T-helper 1 cell treated with Interleukin-12 subunit alpha and Interleukin-12 subunit beta and Interleukin-4 antibody, amounts not matched to agents 30 μg/mL and 1 μg/mL, for 36 hours (primary cell): ENCODE results near the gene TUFM.
"Not testable (repeated sequence)": the region's sequence is repeated elsewhere in the genome, so short reads cannot be mapped to it uniquely, and the experiment has no call there.

Experiments used
- H3K27ac Mint-ChIP-seq: one replicate; pipeline ENCODE4 v1.8.0; 2021; ENCODE audit warnings: mild to moderate bottlenecking, mixed read lengths
- H3K27me3 Mint-ChIP-seq: one replicate; pipeline ENCODE4 v1.8.0; 2021; ENCODE audit warnings: low read depth, mixed read lengths
- H3K36me3 Mint-ChIP-seq: one replicate; pipeline ENCODE4 v1.8.0; 2021; ENCODE audit warnings: low read depth, mixed read lengths
- H3K4me1 Mint-ChIP-seq: one replicate; pipeline ENCODE4 v1.8.0; 2021; ENCODE audit warnings: low read depth, mixed read lengths
- H3K4me3 Mint-ChIP-seq: one replicate; pipeline ENCODE4 v1.8.0; 2021; ENCODE audit warnings: mild to moderate bottlenecking, moderate library complexity, mixed read lengths
- H3K9me3 Mint-ChIP-seq: one replicate; pipeline ENCODE4 v1.8.0; 2021; ENCODE audit warnings: mixed read lengths

Gene TUFM

DNA sequence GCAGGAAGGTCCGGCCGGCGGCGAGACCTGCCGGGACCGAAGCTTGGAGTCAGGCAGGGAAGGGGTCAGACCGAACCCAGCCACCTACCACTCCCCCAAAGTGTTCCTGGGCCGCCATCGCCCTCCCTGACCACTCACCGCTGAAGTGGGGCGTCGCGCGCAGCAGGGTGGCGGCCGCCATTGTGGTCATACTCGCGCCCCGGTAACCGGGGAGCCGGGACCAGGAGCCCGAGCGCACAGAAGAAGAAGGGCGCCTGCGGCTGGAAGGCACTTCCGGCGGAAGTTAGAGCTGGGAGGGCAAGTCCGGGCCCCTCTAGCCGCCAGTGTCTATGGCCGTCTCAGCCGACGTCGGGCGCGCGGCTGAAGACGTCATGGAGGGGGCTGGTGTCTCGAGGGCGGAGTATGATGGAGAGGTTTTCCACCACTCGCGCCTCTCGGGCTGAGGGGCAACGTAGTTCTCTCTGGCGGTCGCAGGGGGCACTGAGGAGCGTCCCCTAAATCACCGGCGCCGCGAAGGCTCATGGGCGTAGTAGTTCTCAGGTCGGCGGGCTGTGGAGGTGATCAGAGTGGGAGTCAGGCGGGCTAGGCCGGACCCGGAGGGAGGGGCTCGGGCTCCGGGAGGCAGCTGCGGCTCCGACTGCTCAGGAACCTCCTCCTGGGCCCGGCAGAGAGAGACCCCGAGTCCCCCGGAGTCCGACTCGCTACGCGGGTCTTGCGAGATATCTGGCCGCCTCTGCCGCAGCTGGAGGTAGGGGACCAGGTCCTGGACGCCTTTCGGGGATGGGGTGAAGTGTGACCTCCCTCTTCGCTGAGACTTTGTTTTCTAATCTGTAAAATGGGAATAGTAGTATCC is at the start of gene TUFM:
Gene TUFM (minus strand): TSS at position 269 of the 853 bp plus-strand sequence. CDS start 79 bp downstream, at position 190.
- Mint-ChIP-seq H3K27ac (peak within 1 kb of the TSS; percentile 94), H3K36me3 (peaks cover 25% of the 10 kb centered on the region), H3K4me1 (peaks cover 23% of the 10 kb centered on the region), H3K9me3 (no peaks in the 10 kb centered on the region), H3K4me3 (peak within 1 kb of the TSS; percentile 95), H3K27me3 (no peaks in the 10 kb centered on the region)

DNA sequence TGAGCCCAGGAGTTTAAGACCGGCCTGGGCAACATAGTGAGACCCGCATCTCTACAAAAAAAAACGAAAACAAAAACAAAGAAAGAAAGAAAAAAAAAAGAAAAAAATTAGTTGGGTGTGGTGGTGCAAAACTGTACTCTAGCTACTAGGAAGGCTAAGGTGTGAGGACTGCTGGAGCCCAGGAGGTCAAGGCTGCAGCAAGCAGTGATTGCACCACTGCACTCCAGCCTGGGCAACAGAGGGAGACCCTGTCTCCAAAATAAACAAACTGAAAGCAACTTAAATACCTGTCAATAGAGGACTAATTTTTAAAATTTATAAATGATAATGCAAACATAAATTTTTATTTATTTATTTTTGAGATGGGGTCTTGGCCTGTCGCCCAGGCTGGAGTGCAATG is 49.5 kb upstream of the TUFM start:
- Mint-ChIP-seq H3K27ac (no peak overlapping the region), H3K9me3 (no peaks in the 10 kb centered on the region), H3K4me3 (no peak overlapping the region), H3K36me3 (no peaks in the 10 kb centered on the region), H3K27me3 (no peaks in the 10 kb centered on the region), H3K4me1 (peaks cover 5% of the 10 kb centered on the region)

DNA sequence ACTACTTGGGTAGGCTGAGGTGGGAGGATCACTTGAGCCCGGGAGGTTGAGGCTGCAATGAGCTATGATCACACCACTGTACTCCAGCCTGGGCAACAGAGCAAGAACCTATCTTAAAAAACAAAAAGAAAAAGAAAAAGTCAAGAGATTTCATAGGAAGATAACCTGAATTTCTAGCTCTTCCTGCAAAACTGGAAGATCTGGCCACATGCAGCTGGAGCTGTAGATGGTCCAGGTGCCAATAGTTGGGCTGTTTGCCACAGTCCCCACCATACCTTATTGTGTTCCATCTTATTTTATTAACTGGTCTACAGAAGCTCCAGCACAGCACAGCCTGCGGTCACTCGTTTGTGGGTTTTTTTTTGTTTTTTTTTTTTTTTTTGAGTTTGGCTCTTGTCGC is 47.1 kb upstream of the TUFM start:
- Mint-ChIP-seq H3K9me3 (no peaks in the 10 kb centered on the region), H3K4me1 (peaks cover 3% of the 10 kb centered on the region), H3K27me3 (no peaks in the 10 kb centered on the region), H3K27ac (no peak overlapping the region), H3K4me3 (no peak overlapping the region), H3K36me3 (no peaks in the 10 kb centered on the region)

DNA sequence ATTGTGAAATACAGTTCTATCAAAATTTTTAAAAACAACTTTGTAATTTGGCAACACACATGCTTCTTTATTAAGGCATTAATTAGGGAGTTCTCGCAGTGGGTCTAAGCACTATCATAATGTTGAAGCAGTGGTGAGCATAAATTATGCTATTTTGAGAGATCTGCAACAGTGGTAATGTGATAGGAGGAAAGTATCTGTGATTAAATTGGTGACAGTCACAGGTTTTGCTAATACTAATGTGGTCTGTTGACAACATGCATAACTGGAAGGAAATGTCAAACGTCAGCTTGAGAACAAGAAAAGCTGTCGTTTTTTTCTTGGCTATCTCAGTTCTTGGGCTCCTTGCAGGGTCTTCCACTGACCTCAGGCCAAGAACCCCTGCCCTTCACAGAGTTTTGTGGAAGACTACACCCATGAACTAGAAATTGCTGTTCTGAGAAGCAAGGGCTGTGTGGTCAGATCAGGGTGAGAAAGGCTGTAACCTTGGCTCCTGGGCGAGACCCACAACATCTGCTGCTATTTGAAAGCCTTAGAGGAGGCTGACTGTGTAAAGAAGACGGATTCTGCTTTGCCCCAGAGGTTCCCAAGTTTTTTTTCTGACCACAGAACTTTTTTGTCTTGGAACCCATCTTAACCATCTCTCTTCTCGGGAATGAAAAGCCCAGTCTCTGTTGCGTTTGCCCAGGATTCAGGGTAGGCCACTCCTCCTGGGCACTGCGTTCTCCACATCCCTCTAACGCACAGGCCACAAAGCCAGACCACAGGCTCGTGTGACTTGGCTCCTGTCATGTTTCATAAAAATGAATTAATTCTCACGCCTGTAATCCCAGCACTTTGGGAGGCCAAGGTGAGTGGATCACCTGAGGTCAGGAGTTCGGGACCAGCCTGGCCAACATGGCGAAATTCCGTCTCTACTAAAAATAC is 46.1 kb upstream of the TUFM start:
- Mint-ChIP-seq H3K4me1 (peaks cover 3% of the 10 kb centered on the region), H3K4me3 (no peak overlapping the region), H3K9me3 (no peaks in the 10 kb centered on the region), H3K27me3 (no peaks in the 10 kb centered on the region), H3K36me3 (no peaks in the 10 kb centered on the region), H3K27ac (no peak overlapping the region)

DNA sequence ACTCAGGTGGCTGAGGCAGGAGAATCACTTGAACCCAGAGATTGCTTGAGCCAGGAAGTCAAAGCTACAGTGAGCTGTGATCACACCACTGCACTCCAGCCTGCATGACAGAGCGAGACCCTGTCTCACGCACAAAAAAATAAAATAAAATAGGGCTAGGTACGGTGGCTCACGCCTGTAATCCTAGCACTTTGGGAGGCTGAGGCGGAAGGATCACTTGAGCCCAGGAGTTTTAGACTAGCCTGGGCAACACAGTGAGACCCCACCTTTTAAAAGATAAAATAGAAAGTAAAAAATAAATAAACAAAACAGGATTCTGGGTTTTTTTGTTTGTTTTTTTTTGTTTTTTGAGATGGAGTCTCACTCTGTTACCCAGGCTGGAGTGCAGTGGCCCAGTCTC is 44.2 kb upstream of the TUFM start:
- H3K4me1 Mint-ChIP-seq, H3K36me3 Mint-ChIP-seq, H3K9me3 Mint-ChIP-seq, H3K27ac Mint-ChIP-seq, H3K4me3 Mint-ChIP-seq, H3K27me3 Mint-ChIP-seq: not testable (repeated sequence)

DNA sequence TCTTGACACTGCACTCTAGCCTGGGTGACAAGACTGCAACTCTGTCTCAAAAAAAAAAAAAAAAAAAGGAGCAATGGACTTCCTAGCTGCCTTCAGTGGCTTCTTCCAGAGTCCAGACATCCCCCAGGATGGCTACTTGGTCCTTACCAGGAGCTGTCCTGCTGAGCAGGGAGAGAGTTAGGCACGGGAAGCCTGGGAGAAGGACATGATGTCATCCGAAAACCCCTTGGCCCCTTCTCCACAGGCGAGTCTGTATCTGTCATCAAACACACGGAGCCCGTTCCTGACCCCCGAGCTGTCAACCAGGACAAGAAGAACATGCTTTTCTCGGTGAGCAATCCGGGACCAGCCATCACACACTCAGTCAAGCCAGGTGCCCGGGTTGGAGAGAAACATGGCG is 40.8 kb upstream of the TUFM start:
- Mint-ChIP-seq H3K4me1 (no peaks in the 10 kb centered on the region), H3K9me3 (no peaks in the 10 kb centered on the region), H3K4me3 (no peak overlapping the region), H3K27me3 (no peaks in the 10 kb centered on the region), H3K36me3 (no peaks in the 10 kb centered on the region), H3K27ac (no peak overlapping the region)

DNA sequence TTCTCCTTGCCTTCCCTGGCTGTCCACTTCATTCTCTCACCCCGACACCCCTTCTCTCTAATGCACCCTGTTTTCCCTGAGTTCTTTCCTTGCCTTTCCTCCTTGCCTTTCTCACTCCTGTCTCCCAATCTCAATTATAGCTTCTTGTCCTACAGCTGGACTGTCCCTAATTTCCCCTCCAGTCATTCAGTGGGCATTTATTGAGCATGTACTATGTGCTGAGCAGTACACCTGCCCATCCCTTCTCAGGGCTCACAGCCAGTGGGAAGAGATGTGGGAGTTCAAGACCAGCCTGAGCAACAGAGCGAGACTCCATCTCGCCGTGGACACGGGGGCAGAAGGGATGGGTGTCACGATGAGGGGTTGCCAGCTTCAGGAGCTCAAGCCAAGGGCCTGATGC is 37.9 kb upstream of the TUFM start:
- H3K4me1 Mint-ChIP-seq = peaks cover 10% of the 10 kb centered on the region
- H3K27ac Mint-ChIP-seq = no peak overlapping the region
- peaks cover 6% of the 10 kb centered on the region for H3K27me3 Mint-ChIP-seq
- no peaks in the 10 kb centered on the region for H3K9me3 Mint-ChIP-seq
- no peak overlapping the region for H3K4me3 Mint-ChIP-seq
- no peaks in the 10 kb centered on the region for H3K36me3 Mint-ChIP-seq

DNA sequence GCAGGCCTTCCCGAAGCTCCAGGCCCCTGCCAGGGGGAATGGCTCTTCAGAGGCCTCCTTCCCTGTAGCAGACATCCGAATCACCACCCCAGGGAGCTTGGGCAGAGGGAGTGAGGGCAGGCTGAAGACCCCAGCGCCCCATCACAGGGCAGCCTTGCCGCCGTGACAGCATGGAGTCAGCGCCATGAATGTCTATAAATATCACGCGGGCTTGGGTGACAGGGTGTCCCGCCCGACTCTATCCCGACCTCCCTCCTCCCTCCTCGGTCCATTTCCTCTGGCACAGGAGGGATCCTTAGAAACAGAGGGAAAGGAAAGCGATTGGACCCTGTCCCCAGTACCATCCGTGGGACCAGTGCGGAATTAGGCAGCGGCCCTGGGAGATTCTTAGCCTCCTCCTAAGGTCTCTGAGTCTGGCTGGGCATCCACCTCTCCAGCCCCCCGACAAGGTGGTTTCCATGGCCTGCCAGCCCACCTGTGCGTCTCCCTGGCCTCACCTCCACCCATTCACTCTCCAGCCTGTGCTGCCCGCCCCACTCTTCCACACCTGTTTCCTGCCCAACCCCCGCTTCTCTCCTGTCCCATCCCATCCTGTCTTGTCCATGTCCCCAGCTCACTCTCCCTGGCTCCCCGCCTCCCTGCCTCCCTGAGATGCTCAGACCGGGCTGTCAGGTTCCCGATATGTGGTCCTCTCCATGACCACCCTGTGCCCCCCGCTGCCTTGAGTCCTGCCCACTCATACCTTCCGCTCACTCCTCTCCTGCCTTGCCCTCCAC is 37.3 kb upstream of the TUFM start:
- no peak overlapping the region for H3K4me3 Mint-ChIP-seq
- peaks cover 6% of the 10 kb centered on the region for H3K27me3 Mint-ChIP-seq

DNA sequence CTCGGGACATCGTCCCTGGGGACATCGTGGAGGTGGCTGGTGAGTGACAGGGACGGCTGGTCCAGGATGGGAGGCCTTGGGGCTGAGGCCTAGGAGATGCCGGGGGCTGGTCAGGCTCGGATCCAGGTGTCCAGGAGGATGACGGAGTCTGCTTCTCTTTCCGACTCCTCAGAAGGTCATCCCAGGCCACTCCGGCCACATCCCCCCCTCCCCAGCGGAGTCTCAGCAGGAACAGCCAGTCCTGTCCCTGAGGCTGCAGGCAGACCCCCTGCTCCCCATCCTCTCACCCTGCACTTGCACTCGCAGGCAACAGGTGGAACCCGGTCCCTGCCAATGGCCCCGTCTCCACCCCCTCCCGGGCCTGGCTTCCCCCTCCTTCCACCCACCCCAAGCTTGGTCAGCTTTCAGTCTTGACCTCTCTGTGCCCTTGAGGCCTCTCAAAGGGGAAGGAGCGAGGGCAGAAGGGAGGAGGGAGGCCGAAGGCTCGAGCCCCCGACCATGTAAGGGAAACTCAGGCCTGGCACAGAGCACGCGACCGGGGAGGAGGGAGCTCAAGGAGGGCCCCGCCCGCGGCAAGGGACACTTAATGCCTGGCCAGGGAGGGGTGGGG is 36.5 kb upstream of the TUFM start:
- Mint-ChIP-seq H3K4me3 (no peak overlapping the region), H3K27me3 (peaks cover 6% of the 10 kb centered on the region), H3K36me3 (no peaks in the 10 kb centered on the region), H3K9me3 (no peaks in the 10 kb centered on the region), H3K4me1 (peaks cover 14% of the 10 kb centered on the region), H3K27ac (no peak overlapping the region)

More for the DNA sequence above, 37.3 kb upstream of the TUFM start:
- Mint-ChIP-seq H3K4me1 (peaks cover 12% of the 10 kb centered on the region), H3K36me3 (no peaks in the 10 kb centered on the region), H3K9me3 (no peaks in the 10 kb centered on the region), H3K27ac (no peak overlapping the region)

DNA sequence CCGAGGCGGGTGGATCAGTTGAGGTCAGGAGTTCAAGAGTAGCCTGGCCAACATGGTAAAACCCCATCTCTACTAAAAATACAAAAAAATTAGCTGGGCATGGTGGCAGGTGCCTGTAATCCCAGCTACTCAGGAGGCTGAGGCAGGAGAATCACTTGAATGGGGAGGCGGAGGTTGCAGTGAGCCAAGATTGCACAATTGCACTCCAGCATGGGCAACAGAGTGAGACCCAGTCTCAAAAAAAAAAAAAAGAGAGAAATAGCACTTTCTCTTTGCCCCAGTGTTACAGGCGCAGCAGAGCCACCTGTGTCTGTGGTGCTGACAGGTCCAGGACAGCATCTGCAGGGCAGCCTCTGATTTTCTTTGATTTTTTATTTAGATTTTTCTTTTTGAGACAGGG is 35.4 kb upstream of the TUFM start:
- H3K4me3 Mint-ChIP-seq, H3K27me3 Mint-ChIP-seq: not testable (repeated sequence)
- H3K4me1 Mint-ChIP-seq = peaks cover 14% of the 10 kb centered on the region

DNA sequence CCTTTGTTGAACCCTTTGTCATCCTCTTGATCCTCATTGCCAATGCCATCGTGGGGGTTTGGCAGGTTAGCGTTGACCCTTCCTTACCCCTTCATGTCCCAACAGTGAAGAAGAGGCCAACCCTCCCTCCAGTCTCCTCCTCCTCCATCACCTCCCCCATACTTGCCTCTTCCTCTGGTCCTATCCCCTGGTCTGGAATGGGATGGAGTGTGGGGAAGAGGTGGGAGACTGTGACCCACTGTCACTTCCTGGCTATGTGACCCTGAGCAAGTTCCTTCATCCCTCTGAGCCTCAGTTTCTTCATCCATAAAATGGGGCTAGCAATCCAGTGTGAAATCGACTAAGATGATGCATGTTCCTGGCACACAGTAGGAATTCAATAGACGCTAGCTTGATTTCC is 34.8 kb upstream of the TUFM start:
- Mint-ChIP-seq H3K27ac (peak overlapping the region; percentile 81), H3K9me3 (no peaks in the 10 kb centered on the region), H3K36me3 (no peaks in the 10 kb centered on the region), H3K4me1 (peaks cover 14% of the 10 kb centered on the region), H3K27me3 (peaks cover 6% of the 10 kb centered on the region), H3K4me3 (peak overlapping the region; percentile 89)

More for the DNA sequence above, 35.4 kb upstream of the TUFM start:
- not testable (repeated sequence) for H3K36me3 Mint-ChIP-seq, H3K9me3 Mint-ChIP-seq, H3K27ac Mint-ChIP-seq

DNA sequence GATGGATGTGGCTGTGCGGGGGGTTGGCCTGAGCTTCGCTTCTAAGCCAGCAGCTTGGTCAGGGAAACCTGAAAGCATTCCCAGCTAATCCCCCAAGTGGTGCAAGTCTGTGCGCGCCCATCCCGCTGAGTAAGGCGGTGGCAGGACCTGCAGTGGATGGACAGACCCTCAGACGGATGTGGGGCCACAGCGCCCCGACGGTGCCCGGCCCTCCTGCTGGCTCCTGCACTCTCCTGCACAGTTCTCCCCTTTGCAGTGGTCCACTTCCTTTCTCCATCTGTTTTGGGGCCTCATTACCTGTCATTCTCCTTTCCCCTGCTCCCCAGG is 34.4 kb upstream of the TUFM start:
- no peak overlapping the region for H3K27ac Mint-ChIP-seq
- H3K4me1 Mint-ChIP-seq = peaks cover 14% of the 10 kb centered on the region
- H3K36me3 Mint-ChIP-seq = no peaks in the 10 kb centered on the region
- no peaks in the 10 kb centered on the region for H3K9me3 Mint-ChIP-seq
- H3K27me3 Mint-ChIP-seq = peaks cover 6% of the 10 kb centered on the region
- H3K4me3 Mint-ChIP-seq = peak overlapping the region; percentile 89

DNA sequence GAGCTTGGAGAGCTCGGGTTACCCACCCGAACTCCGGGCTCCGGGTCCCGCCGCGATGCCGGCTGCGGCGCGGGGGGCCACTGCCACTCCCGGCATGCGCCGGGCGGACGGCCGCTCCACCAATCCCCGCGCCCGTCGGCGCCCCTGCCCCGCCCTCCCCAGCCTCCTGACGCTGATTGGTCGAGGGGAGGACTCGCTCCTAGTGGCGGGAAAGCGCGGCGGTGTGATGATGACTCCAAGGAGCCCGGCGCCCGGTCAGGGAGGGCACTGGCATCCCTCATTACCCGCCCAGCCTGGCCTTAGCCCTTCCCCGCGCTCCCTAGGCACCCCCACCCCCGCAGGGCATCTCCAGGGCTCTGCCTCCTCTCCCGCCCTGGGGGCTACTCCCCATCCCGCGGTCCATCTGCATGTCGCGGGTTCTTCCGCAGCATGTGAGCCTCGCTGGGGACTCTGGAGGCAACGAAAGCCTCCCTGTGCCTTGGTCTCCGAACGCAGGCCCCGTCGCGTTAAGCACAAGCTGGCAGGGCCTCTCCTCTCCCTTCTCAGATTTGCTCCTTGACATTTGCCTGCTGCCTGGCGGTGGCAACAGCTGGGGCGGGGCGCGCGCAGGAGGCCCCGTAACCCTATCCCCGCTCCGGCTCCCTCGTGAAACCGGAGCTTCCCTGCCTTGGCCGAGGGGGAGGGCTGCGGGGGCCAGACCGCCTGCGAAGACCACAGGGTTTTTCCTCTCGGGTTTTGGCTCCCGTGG is 33.9 kb upstream of the TUFM start:
- no peaks in the 10 kb centered on the region for H3K9me3 Mint-ChIP-seq
- H3K27me3 Mint-ChIP-seq = peaks cover 6% of the 10 kb centered on the region
- H3K27ac Mint-ChIP-seq = peak overlapping the region; percentile 71
- H3K36me3 Mint-ChIP-seq = no peaks in the 10 kb centered on the region
- peaks cover 14% of the 10 kb centered on the region for H3K4me1 Mint-ChIP-seq
- H3K4me3 Mint-ChIP-seq = peak overlapping the region; percentile 89
